ENCODE results near the gene CSH1.
"Not testable (repeated sequence)": the region's sequence is repeated elsewhere in the genome, so short reads cannot be mapped to it uniquely, and the experiment has no call there.

CSH1 gene

DNA sequence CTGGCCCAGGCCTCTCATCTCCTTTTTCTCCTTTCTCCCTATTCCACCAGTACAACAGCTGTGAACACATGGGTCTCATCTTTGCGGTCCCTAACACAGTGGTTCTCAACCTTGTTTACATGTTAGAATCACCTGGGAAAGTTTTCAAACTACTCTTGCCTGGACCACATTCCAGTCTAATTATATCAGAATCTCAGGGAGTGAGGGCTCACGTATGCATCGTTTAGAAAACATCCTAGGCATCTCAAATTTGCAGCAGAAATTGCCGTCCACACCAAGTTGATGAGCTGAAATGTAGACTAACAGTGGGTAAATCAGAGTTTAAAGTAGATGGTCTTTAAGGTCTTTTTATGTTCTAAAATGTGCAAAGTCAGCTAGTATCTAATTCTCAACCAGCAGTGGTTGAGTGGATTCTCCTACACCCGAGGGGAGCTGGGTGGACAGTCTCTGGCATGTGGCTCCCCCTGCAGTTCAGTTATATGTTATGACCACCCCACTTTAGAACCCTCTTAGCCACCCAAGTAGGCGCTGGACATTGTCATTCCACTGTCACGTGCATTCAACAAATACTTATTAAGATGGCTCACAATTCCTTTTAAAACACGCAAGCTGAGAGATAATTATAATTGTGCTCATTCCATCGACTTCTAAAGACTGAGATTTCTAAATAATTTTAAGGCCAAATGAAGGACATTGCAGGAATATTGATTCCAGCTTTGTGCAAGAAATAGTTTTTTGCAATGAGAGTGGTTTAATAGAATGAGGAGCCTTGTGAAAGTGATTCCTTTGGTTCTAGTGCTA lies 26.7 kb downstream of the CSH1 start:
- not testable (repeated sequence) for DNase-seq (ENCODE audit: low read depth)

DNA sequence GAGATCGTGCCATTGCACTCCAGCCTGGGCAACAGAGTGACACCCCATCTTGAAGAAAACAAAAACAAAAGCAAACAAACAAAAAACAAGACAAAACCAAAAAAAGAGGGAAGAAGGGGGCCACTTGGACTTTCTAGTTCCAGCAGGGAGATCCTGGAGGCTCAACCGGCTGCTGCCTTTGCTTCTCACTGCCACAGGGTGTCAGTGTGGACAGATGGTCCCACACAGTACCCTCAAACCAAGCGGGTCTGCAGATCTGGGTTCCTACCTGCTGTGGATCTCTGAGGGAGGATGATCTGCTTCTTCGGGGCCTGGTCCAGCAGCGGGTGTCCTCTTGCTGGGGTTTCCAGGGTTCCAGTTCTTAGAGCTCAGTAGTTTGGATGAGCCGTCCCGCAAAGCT lies 29.7 kb downstream of the CSH1 start:
- not testable (repeated sequence) for DNase-seq (ENCODE audit: low read depth)

DNA sequence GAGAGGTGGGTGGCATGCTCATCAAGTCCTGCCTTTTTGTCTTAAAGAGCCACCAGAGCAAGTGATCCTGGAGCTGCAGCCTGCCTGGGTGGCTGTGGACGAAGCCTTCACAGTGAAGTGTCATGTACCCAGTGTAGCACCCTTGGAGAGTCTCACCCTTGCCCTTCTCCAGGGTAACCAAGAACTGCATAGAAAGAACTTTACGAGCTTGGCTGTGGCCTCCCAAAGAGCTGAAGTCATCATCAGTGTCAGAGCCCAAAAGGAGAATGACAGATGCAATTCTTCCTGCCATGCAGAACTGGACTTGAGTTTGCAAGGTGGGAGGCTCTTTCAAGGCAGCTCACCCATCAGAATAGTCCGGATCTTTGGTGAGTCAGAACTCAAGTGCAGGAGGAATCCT lies 37.1 kb downstream of the CSH1 start:
- no peak for DNase-seq (ENCODE audit: low read depth)

DNA sequence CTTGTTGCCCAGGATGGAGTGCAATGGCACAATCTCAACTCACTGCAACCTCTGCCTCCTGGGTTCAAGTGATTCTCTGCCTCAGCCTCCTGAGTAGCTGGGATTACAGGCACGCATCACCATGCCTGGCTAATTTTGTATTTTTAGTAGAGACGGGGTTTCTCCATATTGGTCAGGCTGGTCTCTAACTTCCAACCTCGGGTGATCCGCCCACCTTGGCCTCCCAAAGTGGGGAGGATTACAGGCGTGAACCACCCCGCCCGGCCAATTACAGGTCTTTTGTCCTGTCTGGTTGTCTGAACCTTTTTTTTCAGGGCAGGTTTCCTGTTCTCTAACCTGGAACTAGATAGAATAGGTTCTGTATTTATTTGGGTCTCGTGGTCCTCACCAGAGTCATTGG lies 39.9 kb downstream of the CSH1 start:
- DNase-seq (ENCODE audit: low read depth) = not testable (repeated sequence)

DNA sequence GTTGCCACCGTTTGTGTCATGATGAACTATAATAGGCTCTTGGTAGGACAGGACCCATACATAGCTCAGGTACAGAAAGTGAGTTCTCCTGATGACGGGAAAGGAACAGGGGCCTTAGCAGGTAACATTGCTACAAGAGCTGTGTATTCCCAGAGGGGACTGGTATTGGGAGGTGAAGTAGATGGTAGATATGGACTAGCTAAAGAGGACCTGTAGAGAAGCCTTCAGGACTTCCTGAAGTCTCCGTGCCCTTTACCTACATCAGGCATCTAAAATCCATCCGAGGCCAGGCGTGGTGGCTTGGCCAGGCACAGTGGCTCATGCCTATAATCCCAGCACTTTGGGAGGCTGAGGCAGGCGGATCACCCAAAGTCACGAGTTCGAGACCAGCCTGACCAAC lies 41.2 kb downstream of the CSH1 start:
- no peak for DNase-seq (ENCODE audit: low read depth)

DNA sequence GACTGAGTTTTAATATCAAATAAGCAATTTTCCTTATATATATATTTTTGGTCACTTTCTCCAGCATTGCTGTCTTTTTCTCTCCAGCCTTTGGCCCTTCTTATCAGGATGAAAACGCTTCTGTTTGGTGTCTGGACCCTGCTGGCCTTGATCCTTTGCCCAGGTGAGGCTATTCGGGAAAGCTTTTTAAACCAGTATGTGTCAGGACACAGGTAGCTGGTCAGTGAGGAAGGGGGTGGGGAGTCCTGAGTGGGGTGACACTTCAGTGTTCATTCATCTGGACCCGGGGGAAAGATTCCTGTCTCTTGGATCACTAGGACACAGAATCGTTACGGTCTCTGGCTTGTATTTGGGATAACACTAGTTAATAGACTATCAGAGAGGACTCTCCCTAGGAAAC lies 41.7 kb downstream of the CSH1 start:
- no peak for DNase-seq (ENCODE audit: low read depth)

DNA sequence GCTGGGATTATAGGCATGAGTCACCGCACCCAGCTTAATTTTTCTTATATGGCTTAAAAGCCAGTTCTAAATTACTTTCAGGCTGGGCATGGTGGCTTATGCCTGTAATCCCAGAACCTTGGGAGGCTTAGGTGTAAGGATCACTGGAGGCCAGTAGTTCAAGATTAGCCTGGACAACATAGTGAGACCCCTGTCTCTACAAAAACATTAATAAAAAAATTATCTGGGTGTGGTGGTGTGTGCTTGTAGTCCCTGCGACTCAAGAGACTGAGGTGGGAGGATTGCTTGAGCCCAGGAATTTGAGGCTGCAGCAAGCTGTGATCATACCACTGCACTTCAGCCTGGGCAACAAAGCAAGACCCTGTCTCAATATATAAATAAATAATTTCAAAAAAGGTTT lies 43.1 kb downstream of the CSH1 start:
- DNase-seq (ENCODE audit: low read depth) = no peak

DNA sequence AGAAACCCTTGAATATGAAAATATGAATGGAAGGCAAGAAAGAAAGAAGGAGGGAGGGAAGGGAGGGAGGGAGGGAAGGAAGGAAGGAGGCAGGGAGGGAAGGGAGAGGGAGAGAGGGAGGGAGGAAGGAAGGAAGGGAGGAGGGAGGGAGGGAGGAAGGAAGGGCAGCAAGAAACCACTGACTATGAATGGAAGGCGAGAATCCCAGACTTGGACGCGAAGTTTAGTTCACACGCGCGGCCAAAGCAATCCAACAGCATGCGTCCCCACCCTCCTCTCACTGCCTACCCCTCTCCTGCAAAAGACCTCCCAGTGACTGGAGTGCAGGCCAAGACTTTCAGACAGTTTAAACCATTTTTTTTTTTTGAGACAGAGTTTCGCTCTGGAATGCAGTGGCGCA lies 46.0 kb downstream of the CSH1 start:
- DNase-seq (ENCODE audit: low read depth) = no peak

DNA sequence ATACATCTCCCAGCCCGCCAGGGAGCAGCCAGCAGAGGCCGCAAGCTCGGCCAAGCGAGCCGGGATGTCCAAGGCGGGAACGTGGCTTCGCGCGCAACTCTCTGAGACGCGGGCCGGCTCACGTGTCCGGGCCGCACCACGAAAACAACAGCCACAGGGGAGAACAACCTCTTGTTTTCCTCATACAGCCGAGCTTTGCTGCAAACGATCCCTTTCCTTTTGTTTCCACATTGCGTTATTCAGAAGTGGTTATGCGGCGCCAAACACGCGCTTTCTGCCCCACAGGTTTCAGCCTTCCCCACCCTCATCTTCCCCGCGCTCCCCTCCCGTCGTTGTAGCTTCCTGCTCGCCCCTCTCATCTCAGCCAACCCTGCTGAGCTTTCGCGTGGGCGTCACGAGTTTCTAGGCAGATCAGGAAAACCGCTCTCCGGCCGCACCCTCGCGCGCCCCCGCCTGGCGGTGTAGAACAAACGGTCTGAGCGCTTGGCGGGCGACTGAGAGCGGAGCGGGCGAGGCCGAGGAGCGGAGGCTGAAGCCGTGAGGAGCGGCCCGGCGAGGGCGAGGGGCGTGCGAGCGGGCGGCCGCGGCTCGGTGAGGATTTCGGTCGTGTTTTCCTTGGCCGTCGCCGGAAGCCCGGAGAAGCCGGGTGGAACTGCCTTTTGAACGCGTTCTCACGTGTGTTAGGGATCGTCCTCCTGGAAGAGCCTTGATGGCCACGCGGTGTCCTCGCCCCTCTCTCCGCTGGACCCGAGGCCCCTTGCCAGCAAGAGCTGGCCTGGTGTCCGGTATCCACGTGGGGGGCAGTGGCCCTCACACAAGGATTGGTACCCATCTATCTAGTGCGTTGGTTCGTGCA lies 47.3 kb downstream of the CSH1 start:
- DNase-seq (ENCODE audit: low read depth) = peak; percentile 90

DNA sequence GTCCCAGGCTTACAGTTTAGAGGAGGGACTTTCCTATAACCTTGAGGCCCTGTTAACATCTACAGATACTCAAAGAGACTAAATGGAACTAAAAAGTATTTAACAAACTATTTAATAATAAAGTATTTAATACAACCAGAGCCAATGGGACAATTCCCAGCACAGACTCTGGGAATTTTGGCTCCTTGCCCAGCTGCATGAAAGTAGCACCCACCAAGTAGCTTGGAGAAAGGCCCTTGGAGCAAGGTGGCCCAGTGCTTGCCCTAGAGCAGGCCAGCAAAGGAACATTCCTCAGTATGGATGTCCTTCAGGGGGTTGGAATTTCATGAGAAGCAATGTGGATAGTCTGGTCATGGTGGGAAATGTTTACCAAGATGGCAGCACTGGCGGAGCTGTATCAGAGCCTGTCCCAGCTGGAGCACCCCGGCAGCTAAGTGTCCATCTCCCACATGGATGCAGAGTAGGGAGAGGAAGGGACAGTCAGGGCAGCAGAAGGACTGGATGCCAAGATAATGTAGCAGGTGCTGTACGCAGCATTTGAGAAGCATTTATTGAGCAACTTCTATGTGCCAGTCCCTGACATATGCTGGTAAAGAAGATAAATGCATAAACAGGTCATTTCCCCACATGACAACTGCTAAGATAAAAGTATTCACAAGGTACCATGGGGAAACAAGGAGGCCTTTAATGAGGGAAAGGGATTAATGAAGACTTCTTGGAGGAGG lies 48.7 kb downstream of the CSH1 start:
- no peak for DNase-seq (ENCODE audit: low read depth)

DNA sequence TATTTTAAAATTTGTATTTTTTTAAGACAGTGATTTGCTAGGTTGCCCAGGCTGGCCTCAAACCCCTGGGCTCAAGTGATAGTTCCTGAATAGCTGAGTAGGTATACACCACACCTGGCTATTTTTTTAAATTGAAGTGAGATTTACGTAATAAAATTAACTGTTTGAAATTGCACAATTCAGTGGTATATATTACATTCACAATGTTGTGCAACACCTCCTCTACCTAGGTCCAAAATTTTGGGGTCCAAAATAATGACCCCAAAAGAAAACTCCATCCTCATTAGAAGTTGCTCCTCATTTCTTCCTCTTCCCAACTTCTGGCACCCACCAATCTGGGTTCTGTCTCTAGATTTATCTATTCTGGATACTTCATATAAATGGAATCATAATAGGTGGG lies 50.9 kb downstream of the CSH1 start:
- no peak for DNase-seq (ENCODE audit: low read depth)

Measured in stimulated activated CD8-positive, alpha-beta memory T cell treated with anti-CD3 and anti-CD28 coated beads, Interleukin-12 subunit alpha, Interleukin-12 subunit beta, amount 100 ng/mL, for 4 hours (primary cell).